MM.1S (cell line): ENCODE measurements around the gene TEAD4.

Experiments
- CTCF ChIP-seq: fragments of 300-600 bp; sonication (generic); IDR thresholded peaks from 2 replicates; pipeline ENCODE4 v1.5.1; 2016; ENCODE audit warnings: antibody characterized with exemption, low read length, mixed read lengths
- EZH2 ChIP-seq: fragments of 300-600 bp; sonication (generic); optimal IDR thresholded peaks from 2 replicates; pipeline ENCODE3; 2017; ENCODE audit warnings: low read depth, mild to moderate bottlenecking, antibody characterized with exemption, low read length, mixed read lengths

GRCh38 chr12:2967651-2968050 is 8.5 kb downstream of the TEAD4 start:
- no peak for TF ChIP-seq CTCF
- TF ChIP-seq EZH2 = no peak
